GM21381 (cell line): ENCODE data around the gene NCBP3.
"Not testable (repeated sequence)": the region's sequence is repeated elsewhere in the genome, so short reads cannot be mapped to it uniquely, and the experiment has no call there.

Experiments
- ATAC-seq: cut with Tn5 transposase; IDR thresholded peaks from one replicate; pipeline ENCODE4 v1.9.1; 2021; ENCODE audit warnings: mild to moderate bottlenecking, moderate library complexity; ENCODE audit not compliant: unreplicated experiment

NCBP3 gene

DNA sequence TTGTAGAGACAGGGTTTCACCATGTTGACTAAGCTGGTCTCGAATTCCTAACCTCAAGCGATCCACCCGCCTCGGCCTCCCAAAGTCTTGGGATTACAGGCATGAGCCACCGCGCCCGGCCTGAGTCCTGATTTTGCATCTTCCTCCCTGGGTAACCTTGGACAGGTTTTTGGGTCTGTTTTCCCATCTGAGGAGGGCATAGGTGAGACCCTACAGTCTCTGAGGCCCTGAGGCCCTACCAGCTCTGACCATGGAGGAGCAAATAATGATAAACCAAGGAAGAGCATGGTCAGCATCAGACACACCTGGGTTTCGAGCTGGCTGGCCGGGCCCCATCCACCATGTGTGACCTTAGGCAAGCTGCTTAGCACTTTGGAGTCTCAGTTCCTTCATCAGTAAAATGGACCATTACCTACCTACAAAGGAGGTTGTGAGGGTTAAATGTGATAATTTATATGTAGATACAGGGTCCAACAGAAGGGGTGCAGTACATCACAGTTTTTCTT lies 1.2 kb upstream of the NCBP3 start:
- ATAC-seq, result no peak

DNA sequence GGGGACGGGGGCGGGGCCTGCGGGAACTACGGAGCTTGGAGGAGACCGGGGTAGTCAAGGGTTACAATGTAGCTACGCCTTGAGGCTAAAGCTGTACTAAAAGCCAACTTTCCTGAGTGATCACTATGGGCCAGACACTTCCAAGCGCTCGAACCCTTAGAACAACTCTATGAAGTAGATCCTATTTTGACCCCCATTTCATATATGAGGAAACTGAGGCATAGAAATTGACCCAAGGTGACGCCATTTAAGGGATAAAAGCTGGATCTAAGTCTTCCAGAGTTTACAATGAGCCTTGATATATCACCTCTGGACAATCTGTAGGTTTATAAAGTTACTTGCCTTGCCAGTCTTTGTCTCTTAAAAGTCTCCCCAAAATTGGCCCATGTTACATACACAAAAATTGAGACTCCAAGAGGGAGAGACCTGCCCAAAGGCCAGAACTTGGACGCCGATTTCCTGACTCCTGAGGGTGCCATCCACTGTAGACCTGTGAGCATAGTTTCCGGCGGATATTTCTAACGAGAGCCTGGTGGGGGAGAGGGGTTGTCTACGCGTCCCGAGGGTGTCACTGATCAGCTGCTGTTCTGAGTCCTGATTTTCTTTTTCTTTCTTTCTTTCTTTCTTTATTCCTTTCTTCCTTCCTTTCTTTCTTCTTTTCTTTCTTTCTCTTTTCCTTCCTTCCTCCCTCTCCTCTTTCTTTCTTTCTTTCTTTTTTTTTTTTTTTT lies 555 bp upstream of the NCBP3 start:
- no peak for ATAC-seq

DNA sequence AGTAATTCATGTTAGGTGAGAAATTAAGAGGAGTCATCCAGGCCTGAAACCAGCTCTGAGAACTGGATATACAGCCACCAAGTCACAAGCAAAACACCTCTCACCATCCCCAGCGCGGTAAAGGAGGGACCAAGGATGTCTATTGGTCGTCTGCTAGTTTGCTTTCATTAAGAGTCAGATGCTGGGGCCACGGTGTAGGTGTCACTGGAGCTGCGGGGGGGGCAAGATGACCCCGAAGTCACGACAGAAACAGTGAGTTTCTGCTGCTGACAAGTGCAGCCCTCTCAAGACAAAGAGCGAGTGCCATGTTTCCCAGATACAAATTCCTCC lies 790 bp downstream of the NCBP3 start:
- peak; percentile 4 for ATAC-seq

GRCh38 chr17:3844556-3844955 lies 1.5 kb downstream of the NCBP3 start:
- ATAC-seq, result not testable (repeated sequence)

DNA sequence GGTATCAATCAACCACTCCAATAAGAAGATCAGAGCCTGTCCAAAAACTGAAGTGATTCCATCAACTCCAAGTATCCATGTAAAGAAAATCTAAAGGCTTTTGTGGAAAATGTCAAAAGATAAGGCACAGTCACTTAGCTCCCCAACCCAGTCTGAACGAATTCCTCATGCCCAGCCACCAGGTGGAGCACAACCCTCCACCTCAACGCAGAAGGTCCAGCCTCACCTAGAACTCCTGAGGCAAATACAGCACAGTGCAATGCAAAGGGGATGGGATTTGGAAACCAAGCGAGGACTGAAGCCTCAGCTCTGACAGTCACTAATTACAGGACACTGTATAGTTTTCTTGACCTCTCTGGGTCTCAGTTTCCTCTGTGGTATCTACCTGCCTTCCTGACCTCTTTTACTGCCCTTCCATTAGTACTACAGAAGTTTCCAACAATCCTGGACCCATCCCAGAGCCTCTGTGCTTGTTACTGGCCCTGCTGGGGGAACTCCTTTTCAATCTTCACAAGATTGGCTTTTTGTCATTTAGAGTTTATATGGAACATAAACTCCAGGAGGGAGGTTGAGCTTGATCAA lies 2.0 kb downstream of the NCBP3 start:
- no peak for ATAC-seq

GRCh38 chr17:3838206-3838605 lies 7.8 kb downstream of the NCBP3 start:
- no peak for ATAC-seq

DNA sequence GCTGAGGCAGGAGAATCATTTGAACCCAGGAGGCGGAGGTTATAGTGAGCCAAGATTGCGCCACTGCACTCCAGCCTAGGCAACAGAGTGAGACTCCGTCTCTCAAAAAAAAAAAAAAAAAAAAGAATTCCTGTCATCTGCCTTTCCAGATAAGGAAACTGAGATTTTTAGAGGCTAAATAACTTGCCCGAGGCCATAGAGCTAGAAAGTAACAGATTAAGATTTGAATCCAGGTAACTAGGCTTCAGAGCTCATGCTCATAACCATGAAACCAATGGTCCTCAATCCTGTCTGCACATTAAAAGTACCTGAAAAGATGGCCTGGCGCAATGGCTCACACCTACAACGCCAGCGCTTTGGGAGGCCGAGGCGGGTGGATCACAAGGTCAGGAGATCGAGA lies 9.5 kb downstream of the NCBP3 start:
- ATAC-seq, result no peak

GRCh38 chr17:3835410-3836229 lies 10.4 kb downstream of the NCBP3 start:
- ATAC-seq, result no peak

DNA sequence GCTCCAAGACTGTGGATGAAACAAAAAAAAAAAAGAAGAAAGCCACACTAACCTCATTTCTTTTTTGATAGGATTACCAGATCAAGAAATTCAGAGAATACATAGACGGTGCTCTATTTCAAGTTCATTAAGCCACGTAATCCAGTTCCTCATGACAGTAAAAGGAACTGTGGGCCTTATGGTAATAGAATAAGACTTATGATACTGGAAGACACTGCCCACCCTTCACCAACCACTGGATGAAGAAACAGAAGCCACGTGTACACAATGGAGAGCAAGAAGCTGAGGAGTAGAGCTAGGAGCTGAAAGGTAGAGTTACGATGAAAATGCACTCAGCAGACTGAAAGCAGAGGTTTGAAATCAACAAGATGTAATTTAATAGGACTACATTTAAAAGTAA lies 11.2 kb downstream of the NCBP3 start:
- ATAC-seq, result no peak

GRCh38 chr17:3828852-3829232 lies 17.2 kb downstream of the NCBP3 start:
- no peak for ATAC-seq

GRCh38 chr17:3828151-3828851 lies 17.7 kb downstream of the NCBP3 start:
- no peak for ATAC-seq

- no peak for ATAC-seq
Measured at GRCh38 chr17:3827124-3827773, 18.8 kb downstream of the NCBP3 start.

GRCh38 chr17:3826191-3826590 lies 19.9 kb downstream of the NCBP3 start:
- no peak for ATAC-seq

- no peak for ATAC-seq
Measured at GRCh38 chr17:3821101-3821500, 24.9 kb downstream of the NCBP3 start.

DNA sequence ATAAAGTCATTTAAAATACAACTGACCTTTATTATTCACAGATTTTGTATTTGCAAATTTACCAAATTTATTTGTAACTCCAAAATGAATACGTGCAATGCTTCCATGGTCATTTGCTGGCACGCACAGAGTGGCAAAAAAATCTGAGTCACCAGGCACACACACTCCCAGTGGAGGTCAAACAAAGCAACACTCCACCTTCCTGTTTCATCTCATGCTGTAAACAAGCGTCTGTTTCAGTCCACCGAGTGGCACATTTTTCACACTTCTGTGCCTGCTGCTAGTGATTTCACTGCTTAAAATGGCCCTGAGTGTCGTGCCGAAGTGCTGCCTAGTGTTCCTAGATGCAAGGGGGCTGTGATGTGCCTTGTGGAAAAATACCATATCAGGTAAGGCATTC lies 27.3 kb downstream of the NCBP3 start:
- no peak for ATAC-seq

GRCh38 chr17:3817851-3818605 lies 28.0 kb downstream of the NCBP3 start:
- no peak for ATAC-seq

- no peak for ATAC-seq
Measured at GRCh38 chr17:3815925-3816324, 30.1 kb downstream of the NCBP3 start.

GRCh38 chr17:3815122-3815521 lies 30.9 kb downstream of the NCBP3 start:
- no peak for ATAC-seq

DNA sequence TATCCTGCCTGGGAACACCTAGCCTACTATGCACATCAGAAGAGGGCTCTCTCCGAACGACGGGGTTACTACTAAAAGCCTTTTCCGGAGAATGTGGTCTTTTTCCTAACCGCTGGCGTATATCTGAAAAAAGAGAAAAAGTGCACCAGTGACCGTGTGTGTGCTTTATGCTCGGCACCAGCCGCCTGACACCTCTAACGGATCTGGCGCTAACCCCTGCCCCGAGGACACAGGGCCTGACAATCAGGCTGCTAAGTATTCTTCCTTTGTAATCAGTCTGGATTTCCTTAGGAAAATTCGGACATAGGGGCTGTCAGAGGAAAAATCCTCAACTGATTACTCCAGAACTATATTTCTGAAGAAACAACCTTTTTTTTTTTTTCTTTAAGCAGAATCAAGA lies 31.7 kb downstream of the NCBP3 start:
- no peak for ATAC-seq

GRCh38 chr17:3813171-3813570 lies 32.9 kb downstream of the NCBP3 start:
- ATAC-seq, result no peak
